Activated T-helper 17 cell treated with anti-CD3 and anti-CD28 coated beads, Interleukin-2, amount 50 U/mL, for 72 hours (primary cell): Measurements from ENCODE around the gene NCAM1. TPM values are rescaled to one million over a fixed set of nuclear protein-coding genes. Genes with fewer than 3 reads are reported as not detected.

Experiments used
- ATAC-seq: fragments of 150-1000 bp; cut with Tn5 transposase; replicated peaks from 2 replicates; pipeline ENCODE4 v1.10.0; 2021; ENCODE audit warnings: mild to moderate bottlenecking, moderate library complexity
- H3K27ac Mint-ChIP-seq: one replicate; pipeline ENCODE4 v1.8.0; 2022; ENCODE audit warnings: mixed read lengths
- H3K27me3 Mint-ChIP-seq: one replicate; pipeline ENCODE4 v1.8.0; 2022; ENCODE audit warnings: mixed read lengths
- H3K36me3 Mint-ChIP-seq: one replicate; pipeline ENCODE4 v1.8.0; 2022; ENCODE audit warnings: low read depth, mild to moderate bottlenecking, mixed read lengths
- H3K4me1 Mint-ChIP-seq: one replicate; pipeline ENCODE4 v1.8.0; 2022; ENCODE audit warnings: mixed read lengths
- H3K4me3 Mint-ChIP-seq: one replicate; pipeline ENCODE4 v1.8.0; 2022; ENCODE audit warnings: mild to moderate bottlenecking, mixed read lengths
- H3K9me3 Mint-ChIP-seq: one replicate; pipeline ENCODE4 v1.8.0; 2022; ENCODE audit warnings: mixed read lengths
- total RNA-seq, 2 donors: library from RNA; stranded (reverse); gene quantifications; one replicate each; pipeline ENCODE4 v1.2.3, GENCODE V29; 2022

NCAM1 gene
- total RNA-seq, 2 donors from 2014 or later: not detected

- ATAC-seq: no peak
- Mint-ChIP-seq H3K4me3 (no peak overlapping the region), H3K36me3 (no peaks in the 10 kb centered on the region), H3K9me3 (no peaks in the 10 kb centered on the region), H3K4me1 (no peaks in the 10 kb centered on the region), H3K27me3 (no peaks in the 10 kb centered on the region), H3K27ac (no peak overlapping the region)
Observed at GRCh38 chr11:113075586-113076095, 114.4 kb downstream of the NCAM1 start.

GRCh38 chr11:113077379-113077778 is 116.2 kb downstream of the NCAM1 start:
- no peak for ATAC-seq
- no peaks in the 10 kb centered on the region for H3K9me3 Mint-ChIP-seq
- no peak overlapping the region for H3K27ac Mint-ChIP-seq
- H3K4me1 Mint-ChIP-seq: no peaks in the 10 kb centered on the region
- H3K36me3 Mint-ChIP-seq: no peaks in the 10 kb centered on the region
- no peak overlapping the region for H3K4me3 Mint-ChIP-seq
- no peaks in the 10 kb centered on the region for H3K27me3 Mint-ChIP-seq

DNA sequence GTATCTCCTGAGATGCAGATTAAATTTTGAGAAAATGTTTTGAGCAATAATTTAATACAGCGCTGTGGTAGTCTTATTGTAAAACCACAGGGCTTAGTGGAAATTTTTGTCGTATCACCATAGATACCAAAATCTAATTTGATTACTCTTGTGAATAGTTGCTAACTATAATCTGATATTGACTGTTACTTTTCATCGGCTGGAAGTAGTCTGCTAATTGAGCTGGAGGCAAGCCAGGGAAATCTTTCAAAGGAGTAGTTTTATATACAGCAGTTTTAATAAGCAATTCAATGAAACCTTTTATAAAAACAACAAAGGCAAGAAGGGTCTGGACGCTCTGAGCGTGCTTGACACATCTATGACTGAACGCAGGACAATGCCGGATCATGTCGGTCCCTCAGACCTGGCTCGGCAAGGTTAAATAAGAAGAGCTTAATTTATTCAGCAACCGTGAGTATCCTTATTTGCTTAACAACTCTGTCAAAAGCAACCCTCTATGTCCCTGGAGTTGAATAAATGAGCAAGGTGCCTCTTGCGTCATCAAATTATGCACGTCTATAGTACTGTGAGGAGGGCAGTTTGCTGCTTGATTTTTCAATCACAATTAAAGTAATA is 121.2 kb downstream of the NCAM1 start:
- no peak for ATAC-seq
- H3K9me3 Mint-ChIP-seq: no peaks in the 10 kb centered on the region
- H3K4me1 Mint-ChIP-seq: no peaks in the 10 kb centered on the region
- H3K27ac Mint-ChIP-seq: no peak overlapping the region
- H3K27me3 Mint-ChIP-seq: peaks cover 5% of the 10 kb centered on the region
- no peaks in the 10 kb centered on the region for H3K36me3 Mint-ChIP-seq
- no peak overlapping the region for H3K4me3 Mint-ChIP-seq

- H3K4me3 Mint-ChIP-seq: no peak overlapping the region
- no peaks in the 10 kb centered on the region for H3K36me3 Mint-ChIP-seq
- H3K27me3 Mint-ChIP-seq: peaks cover 8% of the 10 kb centered on the region
- no peaks in the 10 kb centered on the region for H3K4me1 Mint-ChIP-seq
- ATAC-seq: no peak
- H3K27ac Mint-ChIP-seq: no peak overlapping the region
- H3K9me3 Mint-ChIP-seq: no peaks in the 10 kb centered on the region
Observed at GRCh38 chr11:113083571-113083970, 122.4 kb downstream of the NCAM1 start.

DNA sequence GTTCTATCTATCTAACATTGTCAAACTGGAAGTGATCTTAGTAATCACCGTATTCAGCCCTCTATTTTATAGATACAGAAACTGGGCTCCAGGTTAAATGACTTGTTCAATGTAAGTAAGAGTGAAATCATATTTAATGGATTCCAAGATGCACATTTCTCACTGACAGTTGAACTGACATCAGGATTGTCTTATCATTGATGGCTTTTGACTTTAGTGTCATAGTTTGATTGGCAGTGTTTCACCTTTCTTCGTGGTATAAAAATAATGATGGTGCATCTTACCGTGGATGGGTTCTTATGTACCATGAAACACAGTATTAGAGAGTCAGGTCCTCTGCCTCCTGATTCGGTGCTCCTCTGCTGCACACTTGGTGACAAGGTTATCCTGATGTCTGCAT is 123.1 kb downstream of the NCAM1 start:
- peaks cover 10% of the 10 kb centered on the region for H3K27me3 Mint-ChIP-seq
- no peak overlapping the region for H3K27ac Mint-ChIP-seq
- H3K4me1 Mint-ChIP-seq: no peaks in the 10 kb centered on the region
- no peaks in the 10 kb centered on the region for H3K9me3 Mint-ChIP-seq
- H3K36me3 Mint-ChIP-seq: no peaks in the 10 kb centered on the region
- ATAC-seq: no peak
- H3K4me3 Mint-ChIP-seq: no peak overlapping the region

DNA sequence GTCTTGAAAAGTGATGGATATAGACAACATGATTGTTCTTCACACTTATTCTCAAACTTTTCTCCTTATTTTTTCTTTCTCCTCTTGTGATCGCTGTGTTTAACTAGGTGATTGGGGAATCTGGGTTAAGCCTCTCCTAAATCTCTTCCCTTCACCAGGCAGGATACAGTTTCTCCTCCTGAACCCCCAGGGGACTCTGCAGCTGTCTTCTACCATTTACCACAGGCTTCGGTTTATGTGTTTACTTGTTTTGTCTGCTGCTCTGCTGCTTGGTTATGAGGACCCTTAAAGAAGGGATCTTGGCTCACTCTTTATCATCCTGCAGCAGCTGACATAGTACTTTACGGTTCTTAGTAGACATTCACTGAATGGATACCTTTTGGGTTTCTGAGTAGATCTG is 124.2 kb downstream of the NCAM1 start:
- ATAC-seq: no peak
- no peaks in the 10 kb centered on the region for H3K4me1 Mint-ChIP-seq

DNA sequence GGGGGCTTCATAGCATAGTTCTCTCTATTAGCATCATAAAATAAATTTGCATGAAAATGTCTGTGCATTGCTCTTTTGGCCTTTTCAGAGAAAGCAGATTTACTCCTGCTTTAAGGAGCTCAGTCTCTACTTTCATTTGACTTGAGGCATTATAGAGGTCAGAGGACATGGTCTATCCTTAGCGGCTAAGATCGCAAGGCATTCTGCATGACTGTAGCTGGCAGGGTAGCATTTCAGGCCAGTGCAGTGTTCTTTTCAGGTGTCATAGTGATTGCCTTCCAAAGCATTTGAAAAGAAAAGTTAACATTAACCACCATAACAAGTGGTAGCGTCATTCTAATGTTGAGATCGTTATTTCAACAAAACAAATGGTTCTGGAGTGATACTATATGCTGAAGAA is 126.5 kb downstream of the NCAM1 start:
- Mint-ChIP-seq H3K9me3 (no peaks in the 10 kb centered on the region), H3K4me1 (no peaks in the 10 kb centered on the region), H3K27ac (no peak overlapping the region), H3K4me3 (no peak overlapping the region), H3K36me3 (no peaks in the 10 kb centered on the region), H3K27me3 (peaks cover 22% of the 10 kb centered on the region)
- ATAC-seq: no peak

More for the DNA sequence above, 124.2 kb downstream of the NCAM1 start:
- Mint-ChIP-seq H3K36me3 (no peaks in the 10 kb centered on the region), H3K4me3 (no peak overlapping the region), H3K27me3 (peaks cover 12% of the 10 kb centered on the region), H3K9me3 (no peaks in the 10 kb centered on the region), H3K27ac (no peak overlapping the region)

DNA sequence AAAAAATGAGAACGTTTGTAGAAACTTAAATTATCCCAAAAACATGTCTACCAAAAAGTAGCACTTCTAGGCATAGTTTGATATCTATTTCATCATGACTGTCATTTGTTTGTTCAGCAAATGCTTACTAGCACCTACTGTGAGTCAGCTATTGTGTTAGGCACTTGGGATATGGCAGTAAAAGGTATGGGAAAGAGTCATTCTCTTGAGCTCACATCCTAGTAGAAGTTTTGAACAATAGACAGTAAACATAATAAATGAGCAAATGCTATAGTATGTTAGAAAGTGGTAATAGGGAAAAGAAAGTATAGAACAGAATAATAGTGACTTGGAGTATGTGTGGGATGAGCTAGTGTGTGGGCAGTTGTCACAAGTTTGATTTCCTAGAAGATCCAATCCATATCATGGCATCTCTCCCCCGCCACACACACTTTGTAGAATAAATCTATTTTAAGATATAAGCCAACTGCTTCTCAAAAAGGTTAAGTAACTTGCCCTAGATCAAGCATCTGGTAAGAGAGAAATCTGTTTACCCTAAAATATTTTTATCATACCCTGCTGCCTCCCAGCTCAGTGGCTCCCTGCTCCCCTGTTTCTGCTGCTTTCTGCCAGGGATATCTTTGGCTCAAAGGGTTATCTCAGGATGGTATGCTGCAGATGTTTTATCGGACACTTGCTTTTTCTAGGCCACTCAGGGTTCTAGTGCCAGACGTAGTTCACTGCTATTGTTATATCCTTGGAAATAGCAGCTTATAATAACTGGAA is 129.7 kb downstream of the NCAM1 start:
- Mint-ChIP-seq H3K4me1 (no peaks in the 10 kb centered on the region), H3K27me3 (peaks cover 17% of the 10 kb centered on the region), H3K9me3 (no peaks in the 10 kb centered on the region), H3K36me3 (no peaks in the 10 kb centered on the region), H3K4me3 (no peak overlapping the region), H3K27ac (no peak overlapping the region)
- no peak for ATAC-seq

DNA sequence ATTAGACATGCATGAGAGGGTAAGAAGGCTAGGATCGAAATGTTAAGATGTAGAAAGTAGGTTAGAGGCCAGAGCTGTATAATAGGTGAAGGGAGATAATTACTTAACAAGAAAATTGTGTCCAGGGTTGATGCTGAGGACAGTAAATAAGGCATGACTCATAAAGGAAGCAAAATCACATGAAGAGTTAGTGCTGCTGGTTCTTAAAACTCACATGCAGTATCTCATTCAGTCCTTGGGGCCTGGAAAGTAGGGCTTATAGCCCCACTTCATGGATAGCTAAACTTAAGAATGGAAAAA is 130.2 kb downstream of the NCAM1 start:
- no peak for ATAC-seq
- Mint-ChIP-seq H3K9me3 (no peaks in the 10 kb centered on the region), H3K4me3 (no peak overlapping the region), H3K27ac (no peak overlapping the region), H3K4me1 (no peaks in the 10 kb centered on the region), H3K36me3 (no peaks in the 10 kb centered on the region), H3K27me3 (peaks cover 17% of the 10 kb centered on the region)

- Mint-ChIP-seq H3K9me3 (peaks cover 4% of the 10 kb centered on the region), H3K4me1 (no peaks in the 10 kb centered on the region), H3K36me3 (no peaks in the 10 kb centered on the region), H3K27me3 (peaks cover 19% of the 10 kb centered on the region), H3K4me3 (no peak overlapping the region), H3K27ac (no peak overlapping the region)
- ATAC-seq: no peak
Observed at GRCh38 chr11:113096648-113097047, 135.4 kb downstream of the NCAM1 start.

GRCh38 chr11:113103932-113104690 is 142.9 kb downstream of the NCAM1 start:
- no peak overlapping the region for H3K27ac Mint-ChIP-seq
- no peaks in the 10 kb centered on the region for H3K36me3 Mint-ChIP-seq
- H3K4me1 Mint-ChIP-seq: no peaks in the 10 kb centered on the region
- no peak overlapping the region for H3K4me3 Mint-ChIP-seq
- ATAC-seq: no peak
- peaks cover 26% of the 10 kb centered on the region for H3K27me3 Mint-ChIP-seq
- H3K9me3 Mint-ChIP-seq: peaks cover 4% of the 10 kb centered on the region

DNA sequence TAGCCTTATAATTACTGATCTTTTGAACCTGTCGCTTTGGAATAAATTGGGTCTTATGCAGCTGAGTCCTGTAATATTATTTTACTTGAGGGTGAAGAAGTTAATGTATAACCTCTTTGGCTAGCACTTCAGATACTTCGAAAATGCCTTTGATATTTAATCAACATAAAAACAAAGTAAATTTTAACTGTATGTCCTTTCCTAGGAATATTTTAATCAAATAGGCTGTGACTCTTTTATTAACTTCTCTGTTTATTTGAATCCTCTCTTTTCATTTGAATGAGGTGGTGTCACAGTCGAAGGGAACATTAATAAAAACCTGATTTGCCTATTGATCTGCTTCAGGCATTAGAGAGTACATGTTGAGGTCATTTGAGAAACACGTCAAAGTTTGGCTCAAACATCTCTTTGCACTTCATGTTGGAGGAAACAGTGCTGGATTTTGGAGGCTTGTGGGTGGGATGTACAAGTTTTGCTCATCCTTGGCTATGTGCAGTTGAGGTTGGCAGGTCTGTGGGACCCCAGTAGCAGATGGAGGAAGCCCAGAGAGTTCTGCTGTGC is 143.6 kb downstream of the NCAM1 start:
- Mint-ChIP-seq H3K4me3 (no peak overlapping the region), H3K27me3 (peaks cover 28% of the 10 kb centered on the region), H3K36me3 (no peaks in the 10 kb centered on the region), H3K27ac (no peak overlapping the region), H3K9me3 (peaks cover 4% of the 10 kb centered on the region), H3K4me1 (no peaks in the 10 kb centered on the region)
- no peak for ATAC-seq

DNA sequence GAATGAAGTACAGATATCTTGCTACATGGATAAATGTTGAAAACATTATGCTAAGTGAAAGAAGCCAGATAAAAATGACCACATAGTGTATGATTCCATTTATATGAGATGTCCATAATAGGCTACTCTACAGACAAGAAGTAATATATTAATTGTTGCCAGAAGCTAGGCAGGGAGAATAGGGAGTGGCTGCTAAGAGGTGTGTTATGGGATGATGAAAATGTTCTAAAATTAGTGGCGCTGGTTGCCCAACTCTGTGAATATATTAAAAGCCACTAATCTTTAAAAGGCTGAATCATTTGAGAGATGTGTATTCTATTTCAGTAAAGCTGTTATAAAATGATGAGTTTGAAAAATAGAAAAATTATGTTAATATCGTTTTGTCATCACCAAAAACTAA is 144.4 kb downstream of the NCAM1 start:
- Mint-ChIP-seq H3K27ac (no peak overlapping the region), H3K27me3 (peaks cover 26% of the 10 kb centered on the region), H3K9me3 (peaks cover 4% of the 10 kb centered on the region), H3K4me3 (no peak overlapping the region), H3K4me1 (no peaks in the 10 kb centered on the region), H3K36me3 (no peaks in the 10 kb centered on the region)
- no peak for ATAC-seq

DNA sequence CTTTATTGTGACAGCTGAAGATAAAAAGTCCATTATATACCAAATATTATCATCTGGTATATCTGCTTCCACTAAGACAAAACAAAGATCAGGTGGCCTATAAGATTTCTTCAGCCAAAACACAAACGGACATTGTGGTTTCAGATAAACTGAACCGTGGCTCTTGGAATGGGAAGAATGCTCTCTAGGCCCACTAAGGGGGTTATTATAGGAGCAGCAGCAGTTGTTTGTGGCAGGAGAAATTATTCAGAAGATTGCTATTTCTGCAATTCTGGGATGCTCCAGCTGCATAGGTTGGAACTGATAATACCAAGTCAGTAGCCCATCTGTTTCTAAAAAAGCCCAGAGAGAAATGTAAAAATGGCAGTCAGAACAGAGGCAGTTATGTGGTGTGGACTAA is 145.3 kb downstream of the NCAM1 start:
- H3K4me3 Mint-ChIP-seq: no peak overlapping the region
- H3K27ac Mint-ChIP-seq: no peak overlapping the region
- no peaks in the 10 kb centered on the region for H3K4me1 Mint-ChIP-seq
- peaks cover under 1% of the 10 kb centered on the region for H3K9me3 Mint-ChIP-seq
- no peaks in the 10 kb centered on the region for H3K36me3 Mint-ChIP-seq
- H3K27me3 Mint-ChIP-seq: peaks cover 22% of the 10 kb centered on the region
- ATAC-seq: no peak

- no peaks in the 10 kb centered on the region for H3K9me3 Mint-ChIP-seq
- peaks cover 21% of the 10 kb centered on the region for H3K27me3 Mint-ChIP-seq
- H3K4me3 Mint-ChIP-seq: no peak overlapping the region
- ATAC-seq: no peak
- H3K4me1 Mint-ChIP-seq: no peaks in the 10 kb centered on the region
- H3K27ac Mint-ChIP-seq: no peak overlapping the region
- no peaks in the 10 kb centered on the region for H3K36me3 Mint-ChIP-seq
Observed at GRCh38 chr11:113110046-113110445, 148.8 kb downstream of the NCAM1 start.
